CD1c-positive myeloid dendritic cell (primary cell): Measurements from ENCODE around the gene MYBPHL.
A peak's percentile ranks its signal among the peaks of the same experiment; 100 is the strongest.

ENCODE experiments used
- DNase-seq: peaks from one replicate; pipeline ENCODE4 v3.0.0-alpha.2; 2016; ENCODE audit errors: extremely low spot score

MYBPHL gene

DNA sequence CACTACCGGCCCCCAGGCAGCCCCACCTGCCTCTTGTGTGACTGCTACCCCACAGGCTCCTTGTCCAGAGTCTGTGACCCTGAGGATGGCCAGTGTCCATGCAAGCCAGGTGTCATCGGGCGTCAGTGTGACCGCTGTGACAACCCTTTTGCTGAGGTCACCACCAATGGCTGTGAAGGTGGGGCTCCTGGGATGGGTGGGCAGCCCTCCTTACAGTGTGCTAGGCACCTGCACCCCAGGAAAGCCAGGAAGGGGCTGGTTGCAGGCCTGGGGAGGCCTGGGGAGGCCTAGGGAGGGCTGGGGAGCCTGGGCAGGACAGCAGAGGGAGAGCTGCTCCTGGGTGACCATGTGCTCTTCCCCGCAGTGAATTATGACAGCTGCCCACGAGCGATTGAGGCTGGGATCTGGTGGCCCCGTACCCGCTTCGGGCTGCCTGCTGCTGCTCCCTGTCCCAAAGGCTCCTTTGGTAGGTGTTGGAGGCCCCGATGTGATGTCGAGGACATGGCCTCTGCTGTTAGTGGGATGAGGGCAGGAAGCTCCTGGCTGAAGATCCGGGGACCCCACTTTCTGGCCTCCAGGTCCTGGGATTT, 41.0 kb downstream of the MYBPHL start:
- DNase-seq, result no peak

DNA sequence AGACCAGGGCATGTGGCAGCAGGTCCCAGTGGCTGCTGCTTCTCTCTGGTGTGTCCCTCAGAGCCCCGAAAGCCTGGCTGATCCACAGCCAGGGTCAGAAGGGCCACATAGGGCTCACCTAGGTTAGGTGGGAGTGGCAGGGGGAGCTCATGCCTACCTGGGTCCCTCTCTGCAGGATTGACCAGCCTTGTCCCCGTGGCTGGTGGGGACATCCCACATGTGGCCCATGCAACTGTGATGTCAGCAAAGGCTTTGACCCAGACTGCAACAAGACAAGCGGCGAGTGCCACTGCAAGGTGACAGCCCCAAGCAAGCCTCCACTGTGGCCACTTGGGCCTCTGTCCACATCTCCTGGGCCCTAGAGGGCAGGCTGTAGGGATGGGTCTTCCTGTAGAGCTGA, 41.8 kb downstream of the MYBPHL start:
- no peak for DNase-seq

DNA sequence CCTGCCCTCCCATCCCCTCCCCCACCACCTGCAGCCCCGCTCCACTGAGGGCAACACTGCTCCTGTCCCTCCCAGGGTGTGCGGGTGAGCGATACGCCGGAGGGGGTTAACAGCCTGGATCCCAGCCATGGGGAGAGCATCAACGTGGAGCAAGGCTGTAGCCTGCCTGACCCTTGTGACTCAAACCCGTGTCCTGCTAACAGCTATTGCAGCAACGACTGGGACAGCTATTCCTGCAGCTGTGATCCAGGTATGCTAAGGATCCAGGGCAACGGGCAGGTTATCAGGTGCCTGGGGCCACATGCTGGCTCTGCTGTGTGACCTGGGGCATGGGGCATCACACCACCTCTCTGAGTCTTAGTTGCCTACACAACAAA, 42.4 kb downstream of the MYBPHL start:
- no peak for DNase-seq

DNA sequence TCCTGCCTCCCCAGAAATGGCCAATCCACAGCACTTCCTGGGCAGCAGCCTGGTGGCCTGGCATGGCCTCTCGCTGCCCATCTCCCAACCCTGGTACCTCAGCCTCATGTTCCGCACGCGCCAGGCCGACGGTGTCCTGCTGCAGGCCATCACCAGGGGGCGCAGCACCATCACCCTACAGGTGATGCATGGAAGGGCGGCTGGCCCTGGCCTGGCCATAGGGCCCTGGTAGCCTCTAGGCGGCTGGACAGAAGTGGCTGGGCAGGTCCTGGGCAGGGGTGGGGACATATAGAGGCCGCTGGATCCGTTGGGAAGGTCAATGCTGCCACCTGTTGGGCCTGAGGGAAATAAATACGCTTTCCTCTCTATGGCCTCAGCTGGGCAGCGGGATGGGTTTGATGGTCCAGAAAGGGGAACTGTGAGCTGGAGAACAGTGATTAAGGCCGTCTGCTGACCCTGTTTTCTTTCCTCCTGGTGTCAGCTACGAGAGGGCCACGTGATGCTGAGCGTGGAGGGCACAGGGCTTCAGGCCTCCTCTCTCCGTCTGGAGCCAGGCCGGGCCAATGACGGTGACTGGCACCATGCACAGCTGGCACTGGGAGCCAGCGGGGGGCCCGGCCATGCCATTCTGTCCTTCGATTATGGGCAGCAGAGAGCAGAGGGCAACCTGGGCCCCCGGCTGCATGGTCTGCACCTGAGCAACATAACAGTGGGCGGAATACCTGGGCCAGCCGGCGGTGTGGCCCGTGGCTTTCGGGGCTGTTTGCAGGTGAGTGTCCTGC, 43.0 kb downstream of the MYBPHL start:
- peak; percentile 89 for DNase-seq

DNA sequence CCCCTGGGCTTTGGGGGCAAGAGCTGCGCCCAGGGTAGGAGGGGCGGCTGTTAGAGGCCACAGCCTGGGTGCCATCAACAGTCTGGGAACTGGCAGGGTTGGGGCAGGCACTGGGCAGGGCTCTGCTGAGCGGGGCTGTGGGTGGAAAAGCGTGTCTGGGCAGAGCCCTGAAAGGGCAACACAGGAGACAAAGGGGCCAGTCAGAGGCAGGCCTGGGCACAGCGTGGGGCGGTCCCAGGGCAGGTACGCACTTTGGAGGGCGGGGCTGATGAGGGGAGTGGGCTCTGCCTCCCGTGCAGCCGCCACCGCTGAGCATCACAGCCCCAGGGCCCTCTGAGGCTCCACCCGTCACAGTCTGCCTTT, 43.6 kb downstream of the MYBPHL start:
- no peak for DNase-seq

DNA sequence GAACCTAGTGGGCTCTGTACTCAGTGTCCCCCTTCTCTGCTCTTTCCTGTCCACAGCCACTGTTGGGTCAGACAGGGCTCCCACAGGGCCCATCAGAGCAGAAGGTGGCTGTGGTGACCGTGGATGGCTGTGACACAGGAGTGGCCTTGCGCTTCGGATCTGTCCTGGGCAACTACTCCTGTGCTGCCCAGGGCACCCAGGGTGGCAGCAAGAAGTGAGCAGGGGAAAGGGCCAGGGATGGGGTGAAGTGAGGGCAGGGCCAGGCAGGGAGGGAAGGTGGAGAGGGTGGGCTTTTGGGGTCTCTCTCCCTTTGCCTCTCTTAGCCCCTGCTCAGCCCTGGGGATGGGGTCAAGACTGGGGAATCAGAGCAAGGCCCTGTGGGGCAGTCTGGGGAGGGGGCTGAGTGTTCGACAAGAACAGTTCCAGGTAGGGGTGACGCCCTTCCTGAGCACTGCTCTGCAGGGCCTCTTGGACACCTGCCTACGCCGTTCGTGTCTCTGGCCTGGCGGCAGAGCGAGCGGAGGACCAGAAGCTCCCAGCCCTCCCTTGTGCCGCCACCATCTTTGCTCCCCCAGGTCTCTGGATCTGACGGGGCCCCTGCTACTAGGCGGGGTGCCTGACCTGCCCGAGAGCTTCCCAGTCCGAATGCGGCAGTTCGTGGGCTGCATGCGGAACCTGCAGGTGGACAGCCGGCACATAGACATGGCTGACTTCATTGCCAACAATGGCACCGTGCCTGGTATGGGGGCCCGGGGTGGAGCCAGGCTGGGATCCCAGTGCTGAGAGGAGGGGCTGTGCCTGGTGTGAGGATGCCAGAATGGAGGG, 44.4 kb downstream of the MYBPHL start:
- no peak for DNase-seq

DNA sequence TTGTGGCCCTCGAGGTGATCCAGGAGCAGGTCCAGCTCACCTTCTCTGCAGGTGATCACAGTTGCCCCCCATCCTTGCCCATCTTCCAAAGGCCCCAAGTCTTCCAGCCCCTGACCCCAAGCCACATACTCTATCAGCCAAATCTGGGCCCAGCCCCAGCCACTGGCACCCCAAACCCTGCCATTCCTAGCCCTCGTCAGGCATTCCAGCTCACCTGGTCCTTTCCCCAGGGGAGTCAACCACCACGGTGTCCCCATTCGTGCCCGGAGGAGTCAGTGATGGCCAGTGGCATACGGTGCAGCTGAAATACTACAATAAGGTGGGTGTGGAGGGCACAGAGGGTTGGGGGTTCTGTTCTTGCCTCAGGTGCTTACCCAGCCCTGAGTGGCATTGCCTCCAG, 45.2 kb downstream of the MYBPHL start:
- no peak for DNase-seq

DNA sequence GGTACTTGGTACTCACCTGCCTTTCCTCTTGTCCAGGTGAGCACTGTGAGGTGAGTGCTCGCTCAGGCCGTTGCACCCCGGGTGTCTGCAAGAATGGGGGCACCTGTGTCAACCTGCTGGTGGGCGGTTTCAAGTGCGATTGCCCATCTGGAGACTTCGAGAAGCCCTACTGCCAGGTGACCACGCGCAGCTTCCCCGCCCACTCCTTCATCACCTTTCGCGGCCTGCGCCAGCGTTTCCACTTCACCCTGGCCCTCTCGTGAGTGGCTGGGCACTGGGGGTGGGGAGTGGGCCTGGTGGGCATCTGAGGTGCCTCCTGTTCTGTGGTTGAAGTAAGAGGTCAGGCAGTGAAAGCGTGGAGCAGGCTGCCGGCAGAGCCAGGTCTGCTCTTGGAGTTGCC, 45.8 kb downstream of the MYBPHL start:
- no peak for DNase-seq

DNA sequence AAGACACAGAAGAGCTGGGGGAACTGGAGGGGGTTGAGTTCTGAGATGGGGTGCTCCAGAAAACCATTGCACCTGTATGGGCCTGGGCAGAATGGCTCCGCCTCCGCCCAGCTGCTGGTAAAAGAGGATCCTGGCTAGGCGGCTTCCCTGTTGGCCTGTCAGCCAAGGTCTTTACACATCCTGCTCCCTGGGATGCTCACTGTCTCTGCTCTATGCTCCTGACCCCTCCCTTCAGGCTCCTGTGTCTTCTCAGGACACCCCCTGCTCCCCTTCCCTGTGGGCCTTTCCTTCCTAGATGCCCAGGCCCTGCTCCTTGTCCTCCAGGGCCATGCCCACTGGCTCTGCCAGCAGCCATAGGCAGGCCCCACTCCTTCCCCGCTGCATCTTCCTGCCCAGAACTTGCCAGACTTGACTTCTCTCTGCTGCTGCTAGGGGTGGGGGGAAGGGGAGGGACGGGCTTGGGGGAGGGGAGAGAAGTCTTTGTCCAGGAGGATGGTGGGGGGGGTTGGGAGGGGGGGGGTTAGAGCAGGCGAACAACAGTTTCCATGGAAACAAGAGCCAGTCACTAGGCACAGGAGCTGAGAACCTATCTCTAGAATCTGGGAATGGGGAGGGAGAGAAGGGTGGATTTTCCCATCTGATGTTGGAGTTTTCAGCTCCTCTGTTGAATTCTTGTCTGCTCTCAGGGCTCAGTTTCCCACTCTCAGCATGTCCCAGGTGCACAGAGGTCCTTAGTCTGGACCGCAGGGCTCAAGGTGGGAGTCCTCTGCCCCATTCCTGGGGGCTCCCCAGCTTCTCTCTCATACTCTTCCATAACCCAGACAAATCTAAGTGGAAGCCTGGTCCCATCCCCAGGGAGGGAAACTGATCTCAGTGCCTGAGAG, 46.9 kb downstream of the MYBPHL start:
- no peak for DNase-seq

DNA sequence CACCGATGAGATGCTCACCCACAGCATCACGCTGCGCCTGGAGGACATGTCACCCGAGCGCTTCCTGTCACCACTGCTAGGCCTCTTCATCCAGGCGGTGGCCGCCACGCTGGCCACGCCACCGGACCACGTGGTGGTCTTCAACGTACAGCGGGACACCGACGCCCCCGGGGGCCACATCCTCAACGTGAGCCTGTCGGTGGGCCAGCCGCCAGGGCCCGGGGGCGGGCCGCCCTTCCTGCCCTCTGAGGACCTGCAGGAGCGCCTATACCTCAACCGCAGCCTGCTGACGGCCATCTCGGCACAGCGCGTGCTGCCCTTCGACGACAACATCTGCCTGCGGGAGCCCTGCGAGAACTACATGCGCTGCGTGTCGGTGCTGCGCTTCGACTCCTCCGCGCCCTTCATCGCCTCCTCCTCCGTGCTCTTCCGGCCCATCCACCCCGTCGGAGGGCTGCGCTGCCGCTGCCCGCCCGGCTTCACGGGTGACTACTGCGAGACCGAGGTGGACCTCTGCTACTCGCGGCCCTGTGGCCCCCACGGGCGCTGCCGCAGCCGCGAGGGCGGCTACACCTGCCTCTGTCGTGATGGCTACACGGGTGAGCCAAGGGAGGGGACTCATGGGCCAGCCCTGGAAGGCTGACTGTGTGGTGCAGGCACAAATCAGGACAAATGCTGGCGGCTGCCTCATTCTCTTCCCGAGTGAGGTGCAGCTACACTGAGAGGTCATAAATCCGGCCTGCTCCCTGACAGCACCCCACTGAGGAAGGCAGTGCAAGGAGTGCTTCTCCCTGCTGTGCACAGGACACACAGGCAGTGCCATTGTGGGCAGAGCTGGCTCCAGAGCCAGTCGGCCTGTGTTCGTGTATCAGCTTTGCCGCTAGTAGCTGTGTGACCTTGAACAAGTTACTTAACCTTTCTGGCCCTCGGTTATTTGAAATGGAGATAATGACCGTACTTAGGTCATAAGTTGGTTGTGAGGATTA, 48.0 kb downstream of the MYBPHL start:
- DNase-seq, result no peak

DNA sequence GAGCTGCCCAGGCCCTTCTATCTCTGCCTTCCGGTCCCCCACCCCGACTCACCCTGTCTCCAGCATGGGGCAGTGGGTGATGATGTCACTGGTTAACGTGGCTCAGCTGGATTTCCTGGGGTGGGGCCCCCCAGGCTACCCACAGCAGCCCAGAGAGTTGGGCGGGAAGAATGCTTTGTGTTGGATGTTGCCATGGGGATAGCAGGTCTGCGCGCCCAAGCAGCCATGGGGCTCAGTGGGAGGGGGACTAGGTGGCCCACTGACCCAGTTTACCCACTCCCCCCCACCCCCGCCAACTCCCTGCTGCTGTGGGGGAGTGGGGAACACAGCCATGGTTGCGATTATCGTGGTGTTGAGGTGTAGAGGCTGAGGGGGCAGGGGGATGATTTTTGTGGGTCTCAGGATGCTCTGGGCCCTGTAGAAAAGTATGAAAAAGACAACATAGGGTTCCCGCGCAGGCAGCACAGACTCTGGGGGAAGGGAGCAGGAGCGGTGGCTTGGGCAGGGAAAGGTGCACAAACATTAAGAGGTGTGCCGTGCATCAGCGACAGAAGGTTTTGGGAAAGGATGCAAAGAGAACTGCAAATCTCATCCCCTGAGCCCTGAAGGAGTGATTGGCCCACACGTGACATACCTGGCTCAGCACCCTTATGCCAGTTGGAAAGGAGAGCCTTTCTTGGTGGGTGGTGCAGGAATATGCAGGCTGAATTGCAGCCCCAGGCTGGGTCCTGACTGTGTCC, 49.0 kb downstream of the MYBPHL start:
- no peak for DNase-seq

DNA sequence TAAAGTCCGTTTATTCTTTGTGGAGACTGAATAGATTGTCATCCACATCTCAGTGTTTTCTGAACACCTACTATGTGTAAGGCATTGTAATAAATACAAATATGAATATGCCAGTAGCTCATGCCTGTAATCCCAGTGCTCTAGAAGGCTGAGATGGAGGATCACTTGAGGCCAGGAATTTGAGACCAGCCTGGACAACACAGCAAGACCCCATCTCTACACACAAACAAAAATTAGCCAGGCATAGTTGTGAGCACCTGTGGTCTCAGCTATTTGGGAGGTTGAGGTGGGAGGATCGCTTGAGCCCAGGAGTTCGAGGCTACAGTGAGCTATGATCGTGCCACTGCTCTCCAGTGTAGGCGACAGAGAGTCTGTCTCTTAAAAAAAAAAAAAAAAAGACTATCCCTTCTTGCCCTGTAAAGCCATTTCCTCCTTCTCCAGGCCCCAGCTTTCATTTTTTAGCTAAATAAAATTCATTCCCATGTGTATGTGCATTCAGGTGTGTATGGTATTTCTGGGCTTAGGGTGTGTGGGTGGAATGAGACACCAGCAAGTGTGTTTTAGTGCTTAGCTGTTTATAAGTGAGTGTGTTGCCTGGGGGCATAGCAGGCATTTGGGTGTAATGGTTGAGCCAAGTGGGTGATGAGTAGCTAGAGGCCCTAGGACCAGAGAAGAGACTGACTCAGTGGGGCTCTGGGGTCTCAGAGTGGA, 49.7 kb downstream of the MYBPHL start:
- DNase-seq, result no peak

DNA sequence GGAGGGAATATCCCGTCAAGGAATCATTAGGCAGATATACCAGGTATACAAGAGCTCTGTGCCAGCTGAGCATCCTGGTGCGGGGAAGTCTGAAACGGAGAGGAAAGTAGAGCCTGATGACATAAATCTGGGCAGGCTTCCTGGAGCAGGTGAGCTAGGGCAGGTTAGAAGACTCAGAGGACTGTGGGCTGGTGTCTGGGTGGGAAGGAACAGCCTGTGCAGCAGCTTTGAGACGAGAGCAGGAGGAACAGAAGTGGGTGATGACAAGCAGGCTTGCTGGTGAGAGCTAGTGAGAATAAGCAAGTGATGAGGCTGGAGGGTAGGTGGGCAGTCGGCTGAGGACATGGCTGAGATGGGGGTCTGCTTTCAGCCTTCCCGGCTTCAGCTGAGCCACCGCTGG, 50.7 kb downstream of the MYBPHL start:
- no peak for DNase-seq

DNA sequence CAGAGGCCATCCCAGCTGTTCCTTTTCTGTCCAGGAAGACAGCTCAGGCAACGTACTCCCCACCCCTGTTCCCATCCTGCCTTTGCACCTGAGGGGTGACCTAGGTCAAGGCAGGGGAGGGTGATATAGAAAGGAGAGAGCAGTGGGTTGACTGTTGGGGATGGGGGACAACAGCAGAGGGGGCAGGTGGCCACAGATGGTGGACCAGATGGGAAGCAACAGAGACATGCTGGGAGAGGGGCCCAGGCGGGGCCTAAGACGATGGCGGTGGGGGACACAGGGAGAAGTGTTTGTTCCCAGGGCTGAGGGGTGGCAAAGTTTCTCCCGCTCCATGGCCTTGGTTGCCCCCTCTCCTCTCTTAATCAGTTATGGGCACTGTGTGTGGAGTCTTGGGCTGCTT, 51.1 kb downstream of the MYBPHL start:
- no peak for DNase-seq

DNA sequence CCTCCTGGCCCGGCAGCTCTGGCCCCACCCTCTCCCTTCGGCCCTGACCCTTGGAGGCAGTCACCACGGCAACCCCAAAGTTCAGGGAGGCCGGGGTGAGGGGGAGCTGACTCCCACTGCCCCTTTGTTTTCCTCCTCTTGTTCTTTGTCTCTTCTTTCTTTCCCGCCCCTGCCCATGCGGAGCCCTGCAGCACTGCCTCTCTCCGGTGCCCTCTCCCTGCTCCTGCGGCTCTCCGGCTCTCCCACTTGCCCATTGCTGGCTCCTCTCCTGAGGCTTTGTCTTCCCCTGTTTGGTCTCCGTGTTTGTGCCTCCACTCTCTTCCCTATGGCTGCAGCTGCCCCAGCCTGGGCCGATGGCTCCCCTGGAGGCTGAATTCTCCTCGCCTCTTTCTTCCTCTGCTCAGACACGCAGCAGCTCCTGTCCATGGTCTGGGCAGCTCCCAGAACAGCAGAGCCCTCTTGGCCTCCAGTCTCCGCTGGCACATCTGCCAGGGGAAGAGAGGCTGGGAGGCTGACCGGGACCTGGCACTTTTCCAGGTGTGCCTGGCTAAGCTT, 51.6 kb downstream of the MYBPHL start:
- no peak for DNase-seq

DNA sequence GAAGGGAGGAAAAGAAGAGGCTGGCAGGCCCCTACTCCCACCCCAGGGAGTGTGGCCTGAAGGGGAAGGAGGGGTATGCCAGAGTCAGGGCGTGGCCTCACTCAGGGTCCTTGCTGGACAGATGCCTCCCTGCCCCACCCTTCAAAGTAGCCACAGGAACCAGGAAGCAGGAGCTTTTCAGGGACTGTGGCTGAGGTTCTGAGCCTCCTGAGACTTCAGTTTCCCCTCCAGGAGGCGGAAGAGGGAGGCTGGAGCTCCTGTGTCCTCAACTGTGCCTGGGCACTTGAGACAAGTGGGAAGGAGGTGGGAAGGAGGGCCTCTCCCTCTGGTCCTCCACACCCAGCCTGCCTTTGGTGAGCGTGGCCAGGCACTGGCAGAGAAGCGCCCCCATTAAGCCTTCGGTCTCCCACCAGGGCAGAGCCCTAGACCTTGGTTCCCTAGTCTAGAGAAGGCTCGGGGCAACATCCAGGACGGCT, 52.2 kb downstream of the MYBPHL start:
- DNase-seq, result no peak

DNA sequence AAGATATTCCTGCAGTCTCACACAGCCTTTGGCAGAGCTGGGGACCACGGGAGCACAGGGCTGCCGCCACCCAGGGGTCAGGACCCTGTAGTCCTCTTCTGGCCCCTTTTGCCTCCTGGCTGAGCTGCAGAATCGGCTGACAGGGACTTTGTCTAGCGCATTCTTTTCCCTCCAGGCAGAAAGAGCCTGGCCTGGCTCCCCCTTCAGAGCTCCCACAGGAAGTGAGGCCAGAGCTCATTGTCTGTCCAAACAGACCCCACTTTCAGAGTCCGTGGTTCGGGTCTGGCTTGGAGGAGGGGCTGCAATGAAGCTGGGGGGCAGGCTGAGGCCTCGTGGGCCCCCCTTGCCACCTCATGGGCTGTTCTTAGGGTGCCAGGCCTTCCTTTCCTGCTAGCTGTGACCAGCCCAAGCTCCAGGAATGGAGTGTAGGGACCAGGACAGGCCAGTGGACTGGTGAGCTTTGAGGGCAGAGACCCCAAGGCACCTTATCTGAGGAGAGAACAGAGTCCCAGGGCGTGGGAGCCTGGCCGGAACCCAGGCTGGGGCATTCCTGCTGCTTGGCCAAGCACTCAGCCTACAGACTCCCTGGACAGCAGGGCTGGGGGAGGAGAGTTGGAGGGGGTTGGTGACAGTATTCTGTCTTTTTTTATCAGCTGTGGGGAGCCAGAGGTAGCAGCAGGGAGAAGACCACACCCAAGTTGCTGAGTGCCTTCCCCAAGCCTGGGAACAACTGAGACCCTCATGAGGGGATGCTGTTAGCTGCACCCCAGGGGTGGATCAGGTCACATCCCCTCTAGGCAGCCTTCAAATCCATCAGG, 52.8 kb downstream of the MYBPHL start:
- no peak for DNase-seq
